ENCODE measurements around the gene ZNF138. TPM values are rescaled to one million over a fixed set of nuclear protein-coding genes. Genes with fewer than 3 reads are reported as not detected.

Gene ZNF138
- total RNA-seq, 1 experiment from 2014 or later = 7.6 TPM

DNA sequence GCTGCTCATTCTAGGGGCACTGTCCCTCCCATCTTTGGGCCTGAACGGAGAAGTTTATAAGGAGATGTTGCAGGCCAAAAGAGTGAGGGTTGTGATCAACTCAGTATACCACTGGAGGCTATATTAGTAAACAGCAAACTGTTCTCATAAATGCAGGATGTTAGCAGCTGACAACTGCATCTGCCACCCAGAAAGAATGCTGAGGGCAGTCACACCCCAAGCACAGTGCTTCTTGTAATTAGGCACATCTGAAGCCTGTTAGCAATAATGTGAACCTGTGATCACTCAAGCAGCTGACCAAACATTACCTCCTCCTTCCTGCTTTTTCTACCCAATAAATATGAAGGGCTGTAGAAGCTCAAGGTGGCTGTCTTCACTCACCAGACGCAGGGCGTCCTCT, 38.4 kb upstream of the ZNF138 start:
- Histone ChIP-seq H3K4me1 (ENCODE audit: control insufficient read depth, insufficient read depth, low read length) (no peaks in the 10 kb centered on the region), H3K27ac (ENCODE audit: low read length) (no peak overlapping the region), H3K27me3 (ENCODE audit: control insufficient read depth, insufficient read depth, low read length) (no peaks in the 10 kb centered on the region), H3K9me3 (ENCODE audit: control insufficient read depth, insufficient read depth, low read depth, low read length) (no peaks in the 10 kb centered on the region), H3K4me3 (ENCODE audit: low read depth in 2 of 2, low read length in 2 of 2) (no peak overlapping the region), H3K36me3 (ENCODE audit: control insufficient read depth, insufficient read depth, low read length) (no peaks in the 10 kb centered on the region)
- ATAC-seq (no peak), DNase-seq (ENCODE audit: low read depth, low spot score) (no peak)
- CTCF ChIA-PET = no interaction called here
- POLR2A ChIA-PET = no interaction called here
- in situ Hi-C loops (cut with HindIII; ENCODE audit: low pct_unique_long_range_greater_than_20kb, low sequenced_read_pairs) (no loop called here), intact Hi-C loops (cut with micrococcal nuclease; ENCODE audit: unreplicated experiment) (no loop called here)
- TF ChIP-seq SIN3A (IDR thresholded peaks at IDR 0.05; ENCODE audit: borderline replicate concordance, insufficient read depth, low read depth, low read length) (no peak), TCF7L2 (IDR thresholded peaks at IDR 0.05; ENCODE audit: low read depth, low read length) (no peak), POLR2AphosphoS5 (IDR thresholded peaks at IDR 0.05; ENCODE audit: low read depth, low read length) (no peak)
- TF ChIP-seq, protein P1, sequence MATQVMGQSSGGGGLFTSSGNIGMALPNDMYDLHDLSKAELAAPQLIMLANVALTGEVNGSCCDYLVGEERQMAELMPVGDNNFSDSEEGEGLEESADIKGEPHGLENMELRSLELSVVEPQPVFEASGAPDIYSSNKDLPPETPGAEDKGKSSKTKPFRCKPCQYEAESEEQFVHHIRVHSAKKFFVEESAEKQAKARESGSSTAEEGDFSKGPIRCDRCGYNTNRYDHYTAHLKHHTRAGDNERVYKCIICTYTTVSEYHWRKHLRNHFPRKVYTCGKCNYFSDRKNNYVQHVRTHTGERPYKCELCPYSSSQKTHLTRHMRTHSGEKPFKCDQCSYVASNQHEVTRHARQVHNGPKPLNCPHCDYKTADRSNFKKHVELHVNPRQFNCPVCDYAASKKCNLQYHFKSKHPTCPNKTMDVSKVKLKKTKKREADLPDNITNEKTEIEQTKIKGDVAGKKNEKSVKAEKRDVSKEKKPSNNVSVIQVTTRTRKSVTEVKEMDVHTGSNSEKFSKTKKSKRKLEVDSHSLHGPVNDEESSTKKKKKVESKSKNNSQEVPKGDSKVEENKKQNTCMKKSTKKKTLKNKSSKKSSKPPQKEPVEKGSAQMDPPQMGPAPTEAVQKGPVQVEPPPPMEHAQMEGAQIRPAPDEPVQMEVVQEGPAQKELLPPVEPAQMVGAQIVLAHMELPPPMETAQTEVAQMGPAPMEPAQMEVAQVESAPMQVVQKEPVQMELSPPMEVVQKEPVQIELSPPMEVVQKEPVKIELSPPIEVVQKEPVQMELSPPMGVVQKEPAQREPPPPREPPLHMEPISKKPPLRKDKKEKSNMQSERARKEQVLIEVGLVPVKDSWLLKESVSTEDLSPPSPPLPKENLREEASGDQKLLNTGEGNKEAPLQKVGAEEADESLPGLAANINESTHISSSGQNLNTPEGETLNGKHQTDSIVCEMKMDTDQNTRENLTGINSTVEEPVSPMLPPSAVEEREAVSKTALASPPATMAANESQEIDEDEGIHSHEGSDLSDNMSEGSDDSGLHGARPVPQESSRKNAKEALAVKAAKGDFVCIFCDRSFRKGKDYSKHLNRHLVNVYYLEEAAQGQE (IDR thresholded peaks at IDR 0.05; ENCODE audit: insufficient read depth in 1 of 2, low read depth in 2 of 2, low read length in 1 of 2) = no peak
- TF ChIP-seq, protein P2, sequence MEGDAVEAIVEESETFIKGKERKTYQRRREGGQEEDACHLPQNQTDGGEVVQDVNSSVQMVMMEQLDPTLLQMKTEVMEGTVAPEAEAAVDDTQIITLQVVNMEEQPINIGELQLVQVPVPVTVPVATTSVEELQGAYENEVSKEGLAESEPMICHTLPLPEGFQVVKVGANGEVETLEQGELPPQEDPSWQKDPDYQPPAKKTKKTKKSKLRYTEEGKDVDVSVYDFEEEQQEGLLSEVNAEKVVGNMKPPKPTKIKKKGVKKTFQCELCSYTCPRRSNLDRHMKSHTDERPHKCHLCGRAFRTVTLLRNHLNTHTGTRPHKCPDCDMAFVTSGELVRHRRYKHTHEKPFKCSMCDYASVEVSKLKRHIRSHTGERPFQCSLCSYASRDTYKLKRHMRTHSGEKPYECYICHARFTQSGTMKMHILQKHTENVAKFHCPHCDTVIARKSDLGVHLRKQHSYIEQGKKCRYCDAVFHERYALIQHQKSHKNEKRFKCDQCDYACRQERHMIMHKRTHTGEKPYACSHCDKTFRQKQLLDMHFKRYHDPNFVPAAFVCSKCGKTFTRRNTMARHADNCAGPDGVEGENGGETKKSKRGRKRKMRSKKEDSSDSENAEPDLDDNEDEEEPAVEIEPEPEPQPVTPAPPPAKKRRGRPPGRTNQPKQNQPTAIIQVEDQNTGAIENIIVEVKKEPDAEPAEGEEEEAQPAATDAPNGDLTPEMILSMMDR (IDR thresholded peaks at IDR 0.05) = no peak
- no TSS peak for BruUV-seq (replicated peaks)

DNA sequence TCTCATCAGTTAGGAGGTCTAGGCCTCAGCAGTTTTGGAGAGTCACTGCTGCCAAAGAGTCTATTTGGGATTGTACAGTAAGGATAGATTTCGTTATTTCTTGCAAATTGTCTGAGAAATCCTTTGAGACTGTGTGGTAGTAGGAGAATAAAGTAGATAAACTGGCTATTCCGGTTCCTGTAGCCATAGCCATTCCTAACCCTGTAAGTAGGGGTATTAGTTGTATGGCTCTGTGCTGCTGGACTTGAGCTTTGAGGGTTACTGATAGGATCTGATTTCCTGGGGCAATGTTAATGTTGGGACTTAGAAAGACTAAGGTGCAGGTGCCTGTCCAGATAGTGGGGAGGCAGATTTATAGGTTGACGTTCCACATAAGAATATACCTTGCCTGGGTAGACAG, 36.1 kb upstream of the ZNF138 start:
- ChIA-PET CTCF (no interaction called here), POLR2A (no interaction called here)
- H3K36me3 ChIP-seq (ENCODE audit: control insufficient read depth, insufficient read depth, low read length) = no peaks in the 10 kb centered on the region
- in situ Hi-C loops (cut with HindIII; ENCODE audit: low pct_unique_long_range_greater_than_20kb, low sequenced_read_pairs) (no loop called here), intact Hi-C loops (cut with micrococcal nuclease; ENCODE audit: unreplicated experiment) (no loop called here)
- no peak overlapping the region for H3K27ac ChIP-seq (ENCODE audit: low read length)
- DNase-seq (ENCODE audit: low read depth, low spot score) (no peak), ATAC-seq (no peak)
- H3K4me1 ChIP-seq (ENCODE audit: control insufficient read depth, insufficient read depth, low read length) = no peaks in the 10 kb centered on the region
- no peak overlapping the region for H3K4me3 ChIP-seq (ENCODE audit: low read depth in 2 of 2, low read length in 2 of 2)
- no TSS peak for BruUV-seq (replicated peaks)
- no peaks in the 10 kb centered on the region for H3K27me3 ChIP-seq (ENCODE audit: control insufficient read depth, insufficient read depth, low read length)
- TF ChIP-seq, protein P2 (IDR thresholded peaks at IDR 0.05) = no peak
- TF ChIP-seq TCF7L2 (IDR thresholded peaks at IDR 0.05; ENCODE audit: low read depth, low read length) = no peak
- TF ChIP-seq SIN3A (IDR thresholded peaks at IDR 0.05; ENCODE audit: borderline replicate concordance, insufficient read depth, low read depth, low read length) = no peak
- TF ChIP-seq POLR2AphosphoS5 (IDR thresholded peaks at IDR 0.05; ENCODE audit: low read depth, low read length) = no peak
- TF ChIP-seq, protein P1 (IDR thresholded peaks at IDR 0.05; ENCODE audit: insufficient read depth in 1 of 2, low read depth in 2 of 2, low read length in 1 of 2) = no peak
- H3K9me3 ChIP-seq (ENCODE audit: control insufficient read depth, insufficient read depth, low read depth, low read length) = no peaks in the 10 kb centered on the region

All from Panc1 (cell line).